Chondrocyte (in vitro differentiated cells): ENCODE measurements around the gene MCM7. TPM values are rescaled to one million over a fixed set of nuclear protein-coding genes. Genes with fewer than 3 reads are reported as not detected.
A peak's percentile ranks its signal among the peaks of the same experiment; 100 is the strongest.

Experiments used
- DNase-seq: peaks from one replicate; pipeline ENCODE4 v3.0.0; 2021; ENCODE audit warnings: mixed read lengths, low spot score
- H3K27ac Mint-ChIP-seq: one replicate; pipeline ENCODE4 v1.8.0; 2021; ENCODE audit warnings: mild to moderate bottlenecking, moderate library complexity, mixed read lengths; ENCODE audit not compliant: unreplicated experiment
- H3K27me3 Mint-ChIP-seq: 2 replicates; pipeline ENCODE4 v1.8.0; 2021; ENCODE audit warnings: low read depth, mixed read lengths
- H3K36me3 Mint-ChIP-seq: 2 replicates; pipeline ENCODE4 v1.8.0; 2021; ENCODE audit warnings: low read depth, mixed read lengths
- H3K4me1 Mint-ChIP-seq: 2 replicates; pipeline ENCODE4 v1.8.0; 2021; ENCODE audit warnings: low read depth, mild to moderate bottlenecking, mixed read lengths
- H3K4me3 Mint-ChIP-seq: one replicate; pipeline ENCODE4 v1.8.0; 2021; ENCODE audit warnings: mild to moderate bottlenecking, moderate library complexity, mixed read lengths; ENCODE audit not compliant: unreplicated experiment
- H3K9me3 Mint-ChIP-seq: 2 replicates; pipeline ENCODE4 v1.8.0; 2021; ENCODE audit warnings: low read depth, mixed read lengths
- CTCF ChIP-seq: fragments of 200-600 bp; sonication (generic); IDR thresholded peaks from 2 replicates; pipeline ENCODE4 v1.5.0; 2021; ENCODE audit warnings: antibody characterized with exemption, mild to moderate bottlenecking, moderate library complexity
- total RNA-seq: library from RNA; stranded (reverse); gene quantifications from 3 replicates; pipeline ENCODE4 v1.2.1, GENCODE V29; 2021

The MCM7 gene
- total RNA-seq, 1 donor from 2014 or later = 34.0 TPM

- Mint-ChIP-seq H3K27ac (peak overlapping the region; percentile 100), H3K4me3 (peak overlapping the region; percentile 99), H3K4me1 (peaks cover 23% of the 10 kb centered on the region), H3K27me3 (no peaks in the 10 kb centered on the region), H3K36me3 (peaks cover 2% of the 10 kb centered on the region), H3K9me3 (no peaks in the 10 kb centered on the region)
- TF ChIP-seq CTCF = no peak
- no peak for DNase-seq
Observed at GRCh38 chr7:100126239-100126930, 25.2 kb upstream of the MCM7 start.

- DNase-seq = no peak
- H3K9me3 Mint-ChIP-seq = no peaks in the 10 kb centered on the region
- TF ChIP-seq CTCF = no peak
- no peaks in the 10 kb centered on the region for H3K27me3 Mint-ChIP-seq
- H3K27ac Mint-ChIP-seq = no peak overlapping the region
- H3K36me3 Mint-ChIP-seq = peaks cover 2% of the 10 kb centered on the region
- H3K4me1 Mint-ChIP-seq = peaks cover 28% of the 10 kb centered on the region
- H3K4me3 Mint-ChIP-seq = no peak overlapping the region
Observed at GRCh38 chr7:100124301-100125230, 23.4 kb upstream of the MCM7 start.

- Mint-ChIP-seq H3K4me1 (peaks cover 32% of the 10 kb centered on the region), H3K36me3 (peaks cover 2% of the 10 kb centered on the region), H3K9me3 (no peaks in the 10 kb centered on the region), H3K27me3 (no peaks in the 10 kb centered on the region), H3K4me3 (no peak overlapping the region), H3K27ac (no peak overlapping the region)
- no peak for TF ChIP-seq CTCF
- no peak for DNase-seq
Observed at GRCh38 chr7:100122568-100122967, 21.4 kb upstream of the MCM7 start.

- H3K27ac Mint-ChIP-seq = peak overlapping the region; percentile 27
- peaks cover 2% of the 10 kb centered on the region for H3K36me3 Mint-ChIP-seq
- TF ChIP-seq CTCF = no peak
- no peaks in the 10 kb centered on the region for H3K27me3 Mint-ChIP-seq
- H3K4me3 Mint-ChIP-seq = no peak overlapping the region
- peaks cover 32% of the 10 kb centered on the region for H3K4me1 Mint-ChIP-seq
- DNase-seq = no peak
- H3K9me3 Mint-ChIP-seq = no peaks in the 10 kb centered on the region
Observed at GRCh38 chr7:100122067-100122466, 20.9 kb upstream of the MCM7 start.

- Mint-ChIP-seq H3K27ac (peak overlapping the region; percentile 96), H3K27me3 (no peaks in the 10 kb centered on the region), H3K4me1 (peaks cover 24% of the 10 kb centered on the region), H3K9me3 (no peaks in the 10 kb centered on the region), H3K4me3 (peak overlapping the region; percentile 86), H3K36me3 (peaks cover 2% of the 10 kb centered on the region)
- DNase-seq = no peak
- no peak for TF ChIP-seq CTCF
Observed at GRCh38 chr7:100120733-100121036, 19.5 kb upstream of the MCM7 start.
